Gastroesophageal sphincter (tissue), 4 donors: ENCODE results near the gene PLCG2. TPM values are rescaled to one million over a fixed set of nuclear protein-coding genes. Genes with fewer than 3 reads are reported as not detected.
"Not testable (repeated sequence)": the region's sequence is repeated elsewhere in the genome, so short reads cannot be mapped to it uniquely, and the experiment has no call there.

Source experiments
- ATAC-seq: fragments of 150-250 bp; one replicate; pipeline ENCODE4 v1.9.1; 2016; ENCODE audit warnings: mild to moderate bottlenecking, moderate library complexity
- H3K27ac ChIP-seq, 4 donors: fragments of 200-600 bp; sonication (generic) in 3 of 4; 1 replicate in 3 of 4; 2 replicates in 1 of 4; pipeline ENCODE4 v1.5.1; 2016 to 2019
- H3K27me3 ChIP-seq: fragments of 200-600 bp; sonication (generic); one replicate; pipeline ENCODE4 v1.5.1; 2019
- H3K36me3 ChIP-seq, 2 donors: fragments of 200-600 bp; sonication (generic); one replicate each; pipeline ENCODE4 v1.5.1; 2019; ENCODE audit warnings: control low read depth in 1 of 2
- H3K4me1 ChIP-seq, 3 donors: fragments of 200-600 bp; sonication (generic); 1 replicate in 2 of 3; 2 replicates in 1 of 3; pipeline ENCODE4 v1.5.1; 2016 to 2019; ENCODE audit warnings: control low read depth in 2 of 3
- H3K4me3 ChIP-seq, 2 donors: fragments of 200-600 bp; sonication (generic); one replicate each; pipeline ENCODE4 v1.5.1; 2019; ENCODE audit warnings: mild to moderate bottlenecking in 1 of 2, moderate library complexity in 1 of 2
- H3K9me3 ChIP-seq, 3 donors: fragments of 200-600 bp; sonication (generic); one replicate each; pipeline ENCODE4 v1.5.1; 2017 to 2019; ENCODE audit warnings: control low read depth in 2 of 3
- CTCF ChIP-seq, 4 experiments: fragments of 200-600 bp in 2 of 4; fragments of 450-650 bp in 2 of 4; sonication (generic) in 1 of 4; IDR thresholded peaks; one replicate each; pipeline ENCODE4 v1.5.1; 2017 to 2019; ENCODE audit warnings: antibody characterized with exemption in 4 of 4, mild to moderate bottlenecking in 2 of 4, moderate library complexity in 2 of 4
- EP300 ChIP-seq: sonication (generic); formaldehyde crosslinking; IDR thresholded peaks from one replicate; pipeline ENCODE4 v1.6.1; 2017; ENCODE audit warnings: antibody characterized with exemption, mild to moderate bottlenecking
- POLR2A ChIP-seq, 2 donors: fragments of 450-650 bp; IDR thresholded peaks; one replicate each; pipeline ENCODE4 v1.6.1; 2017; ENCODE audit warnings: antibody characterized with exemption in 2 of 2, mild to moderate bottlenecking in 2 of 2, moderate library complexity in 1 of 2
- POLR2AphosphoS5 ChIP-seq: sonication (generic); formaldehyde crosslinking; IDR thresholded peaks from one replicate; pipeline ENCODE4 v1.6.1; 2017; ENCODE audit warnings: antibody characterized with exemption
- WGBS, 2 donors: methylation state at CpG; one replicate each; pipeline ENCODE4 v1.1.5; 2018; ENCODE audit warnings: low coverage in 1 of 2; 5-methylcytosine and 5-hydroxymethylcytosine counted together
- total RNA-seq, 4 donors: library from RNA; depleted of rRNA; stranded (reverse); fragments of >200 nt; gene quantifications; one replicate each; pipeline ENCODE4 v1.1.0, GENCODE V29; 2016

The PLCG2 gene
- total RNA-seq, 4 donors from 2014 or later, result 6.2 to 11.4 (median 8.1) TPM

DNA sequence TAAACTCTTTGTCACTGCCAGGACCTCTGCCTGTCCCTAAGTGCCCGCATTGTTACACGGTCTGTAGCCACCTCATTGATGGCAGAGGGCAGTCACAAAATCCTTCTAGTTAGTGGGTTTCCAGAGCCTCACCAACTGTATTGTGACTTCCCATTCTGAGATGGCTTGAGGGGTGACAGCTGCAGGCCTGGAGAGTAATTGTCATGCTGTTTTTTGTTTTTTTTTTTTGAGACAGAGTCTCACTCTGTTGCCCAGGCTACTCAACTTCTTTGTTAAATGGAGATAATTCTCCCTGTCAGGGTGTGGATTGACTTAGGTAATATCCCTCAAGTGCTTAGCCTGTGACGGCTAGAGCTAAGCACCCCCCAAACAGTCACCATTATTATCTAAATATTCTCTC is 154.3 kb downstream of the PLCG2 start:
- no peak for ATAC-seq
- no peaks in the 10 kb centered on the region for H3K4me1 ChIP-seq
- 86 to 100% methylated on average over 1 of the region's 3 CpGs for WGBS, 2 donors

DNA sequence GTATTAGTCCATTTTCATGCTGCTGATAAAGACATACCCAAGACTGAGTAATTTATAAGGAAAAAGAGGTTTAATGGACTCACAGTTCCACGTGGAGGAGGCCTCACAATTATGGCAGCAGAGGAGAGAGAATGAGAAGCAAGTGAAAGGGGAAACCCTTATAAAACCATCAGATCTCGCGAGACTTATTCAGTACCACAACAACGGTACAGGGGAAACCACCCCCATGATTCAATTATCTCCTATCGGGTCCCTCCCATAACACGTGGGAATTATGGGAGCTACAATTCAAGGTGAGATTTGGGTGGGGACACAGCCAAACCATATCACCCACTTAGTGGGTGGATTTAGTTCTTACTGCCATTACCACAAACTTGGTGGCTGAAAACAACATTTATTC is 155.6 kb downstream of the PLCG2 start:
- not testable (repeated sequence) for H3K4me1 ChIP-seq, H3K36me3 ChIP-seq, H3K4me3 ChIP-seq, ATAC-seq, H3K9me3 ChIP-seq, H3K27ac ChIP-seq
- 84 to 96% methylated on average over 4 to 6 of the region's 6 CpGs for WGBS, 2 donors
- H3K27me3 ChIP-seq, result peaks cover 13% of the 10 kb centered on the region

More for the DNA sequence above, 154.3 kb downstream of the PLCG2 start:
- Histone ChIP-seq H3K27me3 (peaks cover 2% of the 10 kb centered on the region), H3K9me3 (no peaks in the 10 kb centered on the region), H3K4me3 (no peak overlapping the region), H3K27ac (no peak overlapping the region), H3K36me3 (peaks cover 0 to 10% of the 10 kb centered on the region in 2 donors)
- TF ChIP-seq POLR2A (IDR thresholded peaks at IDR 0.05), result no peak
- no peak for TF ChIP-seq CTCF (IDR thresholded peaks at IDR 0.05)
- TF ChIP-seq POLR2AphosphoS5, result no peak
- TF ChIP-seq EP300, result no peak

GRCh38 chr16:81936209-81937000 is 157.3 kb downstream of the PLCG2 start:
- Histone ChIP-seq H3K4me3 (no peak overlapping the region), H3K27me3 (peaks cover 13% of the 10 kb centered on the region), H3K36me3 (peaks cover 0 to 8% of the 10 kb centered on the region in 2 donors), H3K27ac (no peak overlapping the region), H3K4me1 (no peaks in the 10 kb centered on the region), H3K9me3 (no peaks in the 10 kb centered on the region)
- 59 to 67% methylated on average over 11 to 13 of the region's 23 CpGs for WGBS, 2 donors
- TF ChIP-seq EP300 (no peak), POLR2AphosphoS5 (no peak), CTCF (IDR thresholded peaks at IDR 0.05) (no peak), POLR2A (IDR thresholded peaks at IDR 0.05) (no peak)
- no peak for ATAC-seq

DNA sequence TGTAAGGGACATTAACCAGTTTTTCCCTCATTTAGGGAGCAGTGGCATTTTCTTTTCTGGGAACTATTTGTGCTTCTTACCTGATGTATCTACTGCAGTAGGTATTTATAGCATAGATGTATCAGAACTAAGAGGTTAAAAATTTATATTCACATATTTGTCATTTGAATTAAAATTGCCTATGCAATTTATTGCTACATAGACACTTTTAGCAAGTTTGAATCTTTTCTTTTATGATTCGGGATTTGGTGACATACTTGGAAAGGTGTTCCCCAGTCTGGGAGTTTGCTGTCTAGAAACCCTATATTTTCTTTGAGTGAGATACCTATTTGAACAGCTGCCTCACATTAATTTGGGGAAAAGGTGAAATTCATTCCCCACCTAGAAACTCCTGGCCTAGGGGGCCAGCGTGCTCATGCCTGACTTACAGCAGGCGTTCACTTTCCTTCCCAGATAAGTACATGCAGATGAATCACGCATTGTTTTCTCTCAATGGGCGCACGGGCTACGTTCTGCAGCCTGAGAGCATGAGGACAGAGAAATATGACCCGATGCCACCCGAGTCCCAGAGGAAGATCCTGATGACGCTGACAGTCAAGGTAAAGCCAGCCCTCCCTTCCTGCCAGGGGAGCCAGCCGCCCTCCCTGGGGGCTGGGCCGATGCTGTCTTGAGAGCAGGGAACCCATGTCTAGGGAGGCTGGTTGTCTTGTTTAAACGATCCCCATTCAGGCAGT is 158.4 kb downstream of the PLCG2 start:
- Histone ChIP-seq H3K9me3 (no peaks in the 10 kb centered on the region), H3K27me3 (peaks cover 13% of the 10 kb centered on the region), H3K36me3 (peaks cover 0 to 4% of the 10 kb centered on the region in 2 donors), H3K4me3 (no peak overlapping the region), H3K27ac (no peak overlapping the region), H3K4me1 (no peaks in the 10 kb centered on the region)
- WGBS, 2 donors, result 45 to 76% methylated on average over 2 to 3 of the region's 13 CpGs
- TF ChIP-seq CTCF (IDR thresholded peaks at IDR 0.05) (no peak), POLR2A (IDR thresholded peaks at IDR 0.05) (no peak), POLR2AphosphoS5 (no peak), EP300 (no peak)
- no peak for ATAC-seq

DNA sequence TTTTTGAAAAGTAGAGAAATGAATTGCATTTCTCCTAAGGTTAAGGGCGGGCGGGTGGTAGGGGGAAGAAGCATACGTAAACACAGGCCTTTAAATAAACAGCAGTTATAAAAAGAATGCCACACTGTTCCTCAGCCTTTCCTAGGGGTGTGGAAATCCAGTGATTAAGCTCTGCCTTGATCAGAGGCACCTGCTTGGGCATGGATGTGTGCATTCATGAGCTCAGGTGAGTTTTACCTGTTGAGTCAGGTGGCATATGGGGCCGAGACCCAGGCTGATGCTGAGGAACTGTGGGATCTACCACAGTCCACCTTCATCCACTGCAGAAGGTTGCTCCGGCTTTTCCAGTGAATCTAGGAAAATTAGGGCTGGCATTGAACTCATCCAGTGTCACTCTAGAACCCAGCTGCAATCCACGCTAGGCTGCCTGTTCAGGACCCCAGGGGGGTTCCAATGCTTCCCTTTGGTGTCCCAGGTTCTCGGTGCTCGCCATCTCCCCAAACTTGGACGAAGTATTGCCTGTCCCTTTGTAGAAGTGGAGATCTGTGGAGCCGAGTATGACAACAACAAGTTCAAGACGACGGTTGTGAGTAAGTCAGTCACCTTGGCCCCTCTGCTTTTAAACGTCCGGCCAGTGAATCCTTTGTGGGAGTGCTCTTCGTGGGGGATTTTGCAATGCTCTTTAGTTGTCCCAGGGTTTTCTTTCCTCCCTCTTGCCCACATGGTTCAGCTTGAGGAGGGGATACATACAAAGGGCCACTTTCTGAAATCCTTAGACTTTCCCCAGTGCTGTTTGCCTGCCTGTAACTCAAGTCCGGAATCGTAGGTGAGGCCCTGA is 159.5 kb downstream of the PLCG2 start:
- ATAC-seq, result no peak
- H3K9me3 ChIP-seq, result no peaks in the 10 kb centered on the region
- H3K36me3 ChIP-seq, result peaks cover 0 to 4% of the 10 kb centered on the region in 2 donors
- H3K27ac ChIP-seq, result no peak overlapping the region
- H3K4me3 ChIP-seq, result no peak overlapping the region
- 74 to 86% methylated on average over 8 of the region's 17 CpGs for WGBS, 2 donors
- no peaks in the 10 kb centered on the region for H3K4me1 ChIP-seq
- H3K27me3 ChIP-seq, result peaks cover 17% of the 10 kb centered on the region
- TF ChIP-seq POLR2A (IDR thresholded peaks at IDR 0.05) (no peak), POLR2AphosphoS5 (no peak), EP300 (no peak), CTCF (IDR thresholded peaks at IDR 0.05) (no peak)
